Stimulated activated CD8-positive, alpha-beta memory T cell treated with anti-CD3 and anti-CD28 coated beads, Interleukin-12 subunit alpha, Interleukin-12 subunit beta, amount 100 ng/mL, for 24 hours (primary cell): ENCODE data around the gene HLA-DPA1.
"Not testable (repeated sequence)": the region's sequence is repeated elsewhere in the genome, so short reads cannot be mapped to it uniquely, and the experiment has no call there.

Experiments
- DNase-seq: peaks from one replicate; pipeline ENCODE4 v3.0.0-alpha.2; 2020; ENCODE audit errors: extremely low read depth

The HLA-DPA1 gene

GRCh38 chr6:33073431-33073871 lies at the start of gene HLA-DPA1:
TSS of gene HLA-DPA1 (minus strand) at chr6:33073649.
- no peak for DNase-seq

DNA sequence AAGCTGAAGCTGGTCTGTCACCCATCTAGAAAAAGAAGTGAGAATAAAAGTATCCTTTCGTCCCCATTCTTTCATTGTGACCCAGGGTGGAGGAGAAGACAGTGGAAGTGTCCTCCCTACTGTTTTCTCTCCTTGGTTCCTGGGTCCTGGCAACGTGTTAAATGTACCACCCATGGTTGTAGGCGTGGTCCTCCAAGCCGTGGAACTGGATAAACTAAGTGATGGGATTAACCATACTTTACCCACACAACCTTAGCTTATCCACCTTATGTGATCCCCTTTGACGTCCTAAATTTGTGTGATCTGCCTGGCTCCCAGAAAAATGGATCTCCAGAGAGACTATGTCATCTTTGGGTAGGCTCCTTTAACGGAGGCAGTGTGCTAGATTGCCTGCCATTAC lies 49.7 kb upstream of the HLA-DPA1 start:
- no peak for DNase-seq

DNA sequence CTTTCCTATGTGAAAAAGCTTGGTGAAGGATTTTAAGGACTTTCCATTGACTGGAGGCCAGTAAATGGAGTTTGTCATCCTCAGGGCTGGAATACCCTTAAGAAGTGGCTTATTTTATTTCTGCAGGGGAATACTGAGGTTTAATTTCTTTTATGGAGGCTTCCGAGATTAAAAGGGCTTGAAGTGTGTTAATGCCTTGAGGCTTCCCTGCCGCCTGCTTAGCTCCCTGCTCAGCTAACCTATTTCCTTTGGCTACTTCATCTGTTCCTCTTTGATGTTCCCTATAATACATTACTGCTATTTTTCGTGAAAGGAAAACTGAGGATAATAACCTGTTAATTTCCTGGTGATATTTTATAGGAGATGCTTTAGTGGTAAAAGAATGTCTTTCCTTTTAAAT lies 46.6 kb upstream of the HLA-DPA1 start:
- DNase-seq, result no peak

- no peak for DNase-seq
Observed at GRCh38 chr6:33118525-33119123, 45.2 kb upstream of the HLA-DPA1 start.

- no peak for DNase-seq
Observed at GRCh38 chr6:33117811-33118277, 44.4 kb upstream of the HLA-DPA1 start.

GRCh38 chr6:33116841-33117711 lies 43.6 kb upstream of the HLA-DPA1 start:
- no peak for DNase-seq

- no peak for DNase-seq
Observed at GRCh38 chr6:33116417-33116816, 43.0 kb upstream of the HLA-DPA1 start.

DNA sequence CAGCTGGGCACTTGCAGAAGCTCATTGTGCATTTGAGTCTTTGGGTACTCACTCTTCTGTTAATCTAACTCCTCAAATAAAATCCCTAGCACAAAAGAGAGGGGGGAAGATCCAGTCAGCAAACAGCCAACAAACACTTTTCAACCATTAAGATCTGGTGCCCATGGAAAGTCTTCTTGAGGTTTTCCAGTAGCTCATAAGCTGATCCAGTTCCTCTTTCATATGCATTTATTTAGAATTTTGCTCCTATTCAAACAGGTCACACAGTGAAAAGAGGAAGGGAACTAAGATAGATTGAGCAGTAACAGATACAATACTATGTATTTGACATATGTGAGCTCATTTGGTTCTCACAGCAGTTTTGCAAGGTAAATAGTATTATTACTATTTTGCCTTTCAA lies 41.0 kb upstream of the HLA-DPA1 start:
- DNase-seq, result no peak

GRCh38 chr6:33113755-33114154 lies 40.3 kb upstream of the HLA-DPA1 start:
- no peak for DNase-seq

- no peak for DNase-seq
Observed at GRCh38 chr6:33112148-33112547, 38.7 kb upstream of the HLA-DPA1 start.

DNA sequence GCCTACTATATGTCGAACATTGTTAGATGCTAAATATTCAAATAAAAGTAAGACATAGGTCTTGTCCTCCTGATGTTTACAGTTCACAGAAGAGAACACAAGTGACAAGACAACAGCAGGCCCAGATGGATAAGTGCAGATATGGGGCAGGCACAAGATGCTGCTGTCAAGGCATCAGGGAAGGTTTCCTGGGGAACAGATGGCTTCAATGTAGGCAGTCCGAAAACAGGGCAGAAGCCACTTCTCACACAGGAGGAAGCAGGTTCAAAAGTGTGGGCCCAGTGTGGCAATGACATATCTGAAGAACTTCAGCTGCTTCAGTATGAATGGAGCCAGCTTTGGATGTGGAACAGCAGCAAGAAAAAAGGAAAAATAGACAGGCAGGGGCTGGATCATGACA lies 34.9 kb upstream of the HLA-DPA1 start:
- no peak for DNase-seq

DNA sequence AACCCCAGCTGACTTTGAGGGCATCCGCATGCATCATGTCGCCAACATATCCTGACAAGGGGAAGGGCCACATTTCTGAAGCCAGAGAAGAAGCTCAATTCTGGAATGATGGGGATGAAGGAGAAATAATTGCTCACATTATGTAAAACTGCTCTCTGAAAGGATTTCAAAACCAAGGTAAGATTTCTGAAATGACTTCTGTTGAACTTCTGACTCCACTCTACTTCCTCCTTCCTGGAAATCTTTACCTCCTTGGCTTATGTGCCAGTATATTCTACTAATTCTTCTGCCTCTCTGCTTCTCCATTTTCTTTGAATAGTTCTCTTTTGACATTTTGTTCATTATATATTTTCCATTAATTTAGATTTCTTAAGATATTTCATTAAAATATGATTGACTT lies 34.2 kb upstream of the HLA-DPA1 start:
- DNase-seq, result no peak

GRCh38 chr6:33105916-33106871 lies 32.7 kb upstream of the HLA-DPA1 start:
- DNase-seq, result no peak

GRCh38 chr6:33105386-33105785 lies 31.9 kb upstream of the HLA-DPA1 start:
- DNase-seq, result no peak

- no peak for DNase-seq
Observed at GRCh38 chr6:33104887-33105286, 31.4 kb upstream of the HLA-DPA1 start.

- no peak for DNase-seq
Observed at GRCh38 chr6:33103776-33104175, 30.3 kb upstream of the HLA-DPA1 start.

DNA sequence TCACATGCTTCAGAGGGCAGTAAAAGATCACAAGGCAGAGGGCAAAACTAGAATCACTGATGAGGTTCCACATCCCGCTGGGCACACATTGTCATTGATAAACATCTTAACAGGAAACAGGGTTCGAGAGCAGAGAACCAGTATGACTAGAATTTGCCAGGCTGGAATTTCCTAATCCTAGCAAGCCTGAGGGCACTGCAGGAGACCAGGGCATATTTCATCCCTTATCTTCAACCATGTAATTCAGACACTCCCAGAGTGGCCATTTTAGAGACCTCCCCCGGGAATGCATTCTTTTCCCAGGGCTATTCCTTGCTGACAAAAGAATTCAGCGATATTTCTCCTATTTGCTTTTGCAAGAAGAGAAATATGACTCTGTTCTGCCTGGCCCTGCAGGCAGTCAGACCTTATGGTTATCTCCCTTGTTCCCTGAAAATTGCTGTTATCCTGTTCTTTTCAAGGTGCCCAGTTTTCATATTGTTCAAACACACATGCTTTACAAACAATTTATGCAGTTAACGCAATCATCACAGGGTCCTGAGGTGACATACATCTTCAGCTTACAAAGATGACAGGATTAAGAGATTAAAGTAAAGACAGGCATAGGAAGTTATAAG lies 27.8 kb upstream of the HLA-DPA1 start:
- not testable (repeated sequence) for DNase-seq

DNA sequence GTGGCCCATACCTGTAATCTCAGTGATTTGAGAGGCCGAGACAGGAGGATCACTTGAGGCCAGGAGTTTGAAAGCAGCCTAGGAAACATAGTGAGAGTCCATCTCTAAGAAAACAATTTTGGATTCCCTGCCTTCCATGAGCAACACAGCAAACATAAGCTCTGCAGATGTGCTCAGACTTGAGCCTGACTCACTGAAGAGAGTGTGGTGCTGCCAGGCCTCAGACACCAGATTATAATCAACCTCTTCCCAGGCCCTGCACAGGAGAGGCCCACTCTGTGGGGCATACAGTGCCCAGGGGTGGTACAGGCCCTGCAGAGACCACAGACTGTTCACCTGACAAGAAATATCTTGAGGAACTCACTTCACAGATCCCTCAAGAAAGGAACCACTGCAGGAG lies 22.2 kb upstream of the HLA-DPA1 start:
- DNase-seq, result no peak

DNA sequence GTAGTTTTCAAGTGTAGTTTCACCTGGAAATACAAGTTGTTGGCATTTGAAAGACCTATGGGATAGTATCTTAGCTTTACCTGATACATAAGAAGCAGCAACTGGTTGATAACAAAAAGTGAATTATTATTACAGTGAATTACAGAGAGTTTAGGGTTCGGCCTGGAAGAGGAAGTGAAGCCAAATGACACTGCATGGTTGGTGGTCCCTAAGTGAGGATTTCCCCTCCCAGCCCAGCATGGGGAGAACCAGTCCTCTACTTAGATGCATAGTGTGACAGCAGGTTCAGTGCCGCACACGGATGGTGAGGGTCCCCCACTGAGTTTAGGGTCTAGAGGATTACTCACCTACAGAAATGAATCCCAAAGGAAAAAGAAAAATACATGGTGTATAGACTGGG lies 20.4 kb upstream of the HLA-DPA1 start:
- no peak for DNase-seq

- no peak for DNase-seq
Observed at GRCh38 chr6:33092385-33092784, 18.9 kb upstream of the HLA-DPA1 start.

DNA sequence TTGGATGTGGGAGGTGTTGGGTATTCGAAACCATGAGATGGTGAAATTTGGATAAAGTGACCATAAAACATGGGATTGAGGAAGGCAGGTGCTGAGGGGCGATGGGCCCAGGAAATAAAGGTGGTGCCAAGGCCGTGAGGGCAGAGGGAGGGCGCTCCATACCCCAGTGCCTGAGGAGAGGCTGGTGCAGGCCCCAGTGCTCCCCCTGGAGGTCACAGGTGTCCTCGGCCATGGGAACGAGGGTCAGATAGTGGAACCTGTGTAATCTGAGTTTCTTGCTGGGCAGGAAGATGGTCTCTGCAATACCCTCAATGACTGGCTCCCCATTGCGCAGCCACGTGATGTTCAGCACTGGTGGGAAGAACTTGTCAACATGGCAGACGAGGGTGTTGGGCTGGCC lies 18.5 kb upstream of the HLA-DPA1 start:
- peak; percentile 15 for DNase-seq
